Adrenal gland (tissue), 12 donors: ENCODE measurements around the gene ARHGAP18. TPM values are rescaled to one million over a fixed set of nuclear protein-coding genes. Genes with fewer than 3 reads are reported as not detected.
A peak's percentile ranks its signal among the peaks of the same experiment; 100 is the strongest.

Experiments used
- DNase-seq, 7 donors: peaks; one replicate each; pipeline ENCODE4 v3.0.0-alpha.2; 2019 to 2020
- H3K27ac ChIP-seq, 5 donors: fragments of 200-600 bp; sonication (generic) in 4 of 5; 1 replicate in 3 of 5; 2 replicates in 2 of 5; pipeline versions ENCODE4 v1.5.1 to v1.8.0; 2016 to 2020; ENCODE audit warnings: mild to moderate bottlenecking in 1 of 5
- H3K27me3 ChIP-seq: fragments of 200-600 bp; 2 replicates; pipeline ENCODE4 v1.8.0; 2021
- H3K36me3 ChIP-seq, 2 donors: fragments of 200-600 bp; replicated peaks in 1 of 2; 1 replicate in 1 of 2; 2 replicates in 1 of 2; pipeline versions ENCODE4 v1.5.1 to v1.8.0; 2018 to 2022
- H3K4me1 ChIP-seq, 2 donors: fragments of 200-600 bp; replicated peaks in 1 of 2; 1 replicate in 1 of 2; 2 replicates in 1 of 2; pipeline versions ENCODE4 v1.5.1 to v1.8.0; 2018 to 2021
- H3K4me3 ChIP-seq, 4 donors: fragments of 200-600 bp; sonication (generic) in 3 of 4; one replicate each; pipeline ENCODE4 v1.5.1; 2016 to 2018
- H3K9me3 ChIP-seq, 3 donors: fragments of 200-600 bp; sonication (generic) in 1 of 3; replicated peaks in 1 of 3; 1 replicate in 2 of 3; 2 replicates in 1 of 3; pipeline versions ENCODE4 v1.5.1 to v1.8.0; 2016 to 2021
- POLR2A ChIP-seq, 2 donors: fragments of 450-650 bp; IDR thresholded peaks; one replicate each; pipeline ENCODE4 v1.6.1; 2017; ENCODE audit warnings: antibody characterized with exemption in 2 of 2, mild to moderate bottlenecking in 2 of 2, moderate library complexity in 1 of 2
- WGBS, 4 donors: extraction: QIAGEN DNeasy Blood & Tissue Kit in 2 of 4; methylation state at CpG; one replicate each; pipeline versions ENCODE4 v1.1.5 to v1.1.7; 2013 to 2017; 5-methylcytosine and 5-hydroxymethylcytosine counted together
- intact Hi-C, 2 donors: fragments of 100-400 bp; cut with DNase I; formaldehyde crosslinking; loops; one replicate each; pipeline versions ENCODE4 v1.14.1 to v1.15.0; 2022 to 2023
- polyA plus RNA-seq, 3 donors: library from polyadenylated mRNA; stranded (reverse); fragments of 200-250 nt in 2 of 3; fragments of 350-450 nt in 1 of 3; fragmentation: Illumina TruSeq in 1 of 3; extraction: RNeasy Lipid Tissue Mini Kit (QIAGEN cat#74804) in 1 of 3; gene quantifications; one replicate each; pipeline ENCODE4 v1.2.3, GENCODE V29; 2013 to 2014
- total RNA-seq, 9 donors: library from RNA; depleted of rRNA in 4 of 9; stranded (reverse); fragments of >200 nt in 4 of 9; fragments of 120-200 nt in 1 of 9; fragmentation: NEBNext Ultra II Directional in 1 of 9; extraction: Animal tissue kit (Norgen Biotek cat#: 25700) in 1 of 9; gene quantifications; one replicate each; pipeline versions ENCODE4 v1.1.0 to v1.2.4, GENCODE V29; 2013 to 2023
- TF ChIP-seq, protein P1 (sequence below), 6 experiments: fragments of 450-650 bp in 4 of 6; fragments of 200-600 bp in 2 of 6; sonication (generic) in 1 of 6; IDR thresholded peaks; 1 replicate in 5 of 6; 2 replicates in 1 of 6; pipeline versions ENCODE4 v1.5.1 to v1.8.0; 2016 to 2021; ENCODE audit warnings: antibody characterized with exemption in 6 of 6, mild to moderate bottlenecking in 2 of 6, moderate library complexity in 1 of 6
- donor health status: healthy with polysubstance abuse.
- donor health status: Bipolar disorder and iron deficiency.
- donor health status: DM: yes; HTN: yes; CAD: no.
- donor health status: DM: no; HTN: no; CAD: no.
- donor health status: DM: no; HTN: no; CAD: no.
- donor health status: DM: yes; HTN: yes; CAD: no.

ARHGAP18 gene
- total and polyA plus RNA-seq, 12 donors = 22.0 to 101 (median 75.8) TPM

DNA sequence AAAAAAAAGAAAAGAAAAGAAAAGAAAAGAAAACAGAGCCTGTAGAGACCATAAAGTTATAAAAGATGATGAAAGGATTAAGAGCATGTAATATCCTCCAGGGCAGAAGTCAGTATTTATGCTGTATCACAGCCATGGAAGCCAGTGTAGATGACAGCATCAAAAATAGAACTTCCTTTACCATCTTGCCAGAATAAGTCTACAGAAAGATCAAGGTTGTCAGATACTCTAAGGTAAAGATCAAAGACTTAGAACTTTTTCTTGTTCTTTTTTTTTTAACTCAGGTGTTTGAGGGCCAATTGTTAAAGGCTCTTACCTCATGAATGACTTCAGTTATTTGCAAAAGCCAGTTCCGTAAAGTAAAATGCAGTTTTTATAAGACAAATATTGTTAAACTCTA, 54.6 kb downstream of the ARHGAP18 start:
- DNase-seq = no peak
- H3K27me3 ChIP-seq = no peaks in the 10 kb centered on the region
- no peaks in the 10 kb centered on the region for H3K9me3 ChIP-seq
- H3K4me3 ChIP-seq = no peak overlapping the region
- no peaks in the 10 kb centered on the region for H3K36me3 ChIP-seq
- 84 to 96% (median 92%) methylated on average over 1 of the region's 1 CpG for WGBS, 4 donors
- no peak for TF ChIP-seq POLR2A (IDR thresholded peaks at IDR 0.05)
- TF ChIP-seq, protein P1, sequence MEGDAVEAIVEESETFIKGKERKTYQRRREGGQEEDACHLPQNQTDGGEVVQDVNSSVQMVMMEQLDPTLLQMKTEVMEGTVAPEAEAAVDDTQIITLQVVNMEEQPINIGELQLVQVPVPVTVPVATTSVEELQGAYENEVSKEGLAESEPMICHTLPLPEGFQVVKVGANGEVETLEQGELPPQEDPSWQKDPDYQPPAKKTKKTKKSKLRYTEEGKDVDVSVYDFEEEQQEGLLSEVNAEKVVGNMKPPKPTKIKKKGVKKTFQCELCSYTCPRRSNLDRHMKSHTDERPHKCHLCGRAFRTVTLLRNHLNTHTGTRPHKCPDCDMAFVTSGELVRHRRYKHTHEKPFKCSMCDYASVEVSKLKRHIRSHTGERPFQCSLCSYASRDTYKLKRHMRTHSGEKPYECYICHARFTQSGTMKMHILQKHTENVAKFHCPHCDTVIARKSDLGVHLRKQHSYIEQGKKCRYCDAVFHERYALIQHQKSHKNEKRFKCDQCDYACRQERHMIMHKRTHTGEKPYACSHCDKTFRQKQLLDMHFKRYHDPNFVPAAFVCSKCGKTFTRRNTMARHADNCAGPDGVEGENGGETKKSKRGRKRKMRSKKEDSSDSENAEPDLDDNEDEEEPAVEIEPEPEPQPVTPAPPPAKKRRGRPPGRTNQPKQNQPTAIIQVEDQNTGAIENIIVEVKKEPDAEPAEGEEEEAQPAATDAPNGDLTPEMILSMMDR (IDR thresholded peaks at IDR 0.05) = no peak
- H3K4me1 ChIP-seq = peaks cover 23 to 39% of the 10 kb centered on the region in 2 donors
- H3K27ac ChIP-seq = no peak overlapping the region
- intact Hi-C loops = no loop called here

DNA sequence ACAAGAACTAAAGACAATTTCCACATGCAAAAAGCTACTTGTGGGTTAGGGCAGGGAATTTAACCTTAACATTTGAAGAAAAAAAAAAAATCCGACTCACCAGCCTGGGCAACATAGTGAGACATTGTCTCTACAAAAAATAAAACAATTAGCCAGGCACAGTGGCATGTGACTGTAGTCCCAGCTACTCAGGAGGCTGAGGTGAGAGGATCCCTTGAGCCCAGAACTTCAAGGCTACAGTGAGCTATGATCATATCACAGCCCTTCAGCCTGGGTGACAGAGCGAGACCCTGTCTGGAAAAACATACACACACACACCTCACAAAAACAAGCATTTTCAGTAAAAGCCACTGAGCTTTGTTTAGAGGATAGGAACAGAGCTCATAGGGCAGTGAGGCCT, 56.2 kb downstream of the ARHGAP18 start:
- TF ChIP-seq, protein P1 (IDR thresholded peaks at IDR 0.05) = no peak
- no peak for TF ChIP-seq POLR2A (IDR thresholded peaks at IDR 0.05)
- WGBS, 4 donors = 70 to 78% (median 73%) methylated on average over 2 of the region's 2 CpGs
- no peaks in the 10 kb centered on the region for H3K27me3 ChIP-seq

DNA sequence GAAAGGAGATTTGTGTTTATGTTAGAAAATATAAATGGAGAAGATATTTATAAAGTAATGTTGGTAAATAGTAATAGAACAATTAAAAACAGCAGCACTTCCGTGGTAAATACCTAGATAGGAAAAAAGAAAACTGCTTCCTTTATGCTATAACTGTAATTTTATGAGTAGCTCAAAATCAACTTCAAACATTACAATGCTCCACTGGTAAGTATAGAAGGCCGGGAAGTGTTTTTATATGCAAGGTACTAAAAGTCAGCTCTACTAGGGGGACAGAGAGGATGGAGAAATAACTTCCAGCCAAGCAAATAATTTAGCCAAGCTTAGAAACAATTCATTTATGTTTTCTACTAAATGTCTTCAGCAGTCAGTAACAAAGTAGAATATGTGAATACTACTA, 56.7 kb downstream of the ARHGAP18 start:
- Histone ChIP-seq H3K27me3 (no peaks in the 10 kb centered on the region), H3K9me3 (no peaks in the 10 kb centered on the region), H3K27ac (no peak overlapping the region), H3K4me3 (no peak overlapping the region), H3K4me1 (peaks cover 22 to 33% of the 10 kb centered on the region in 2 donors), H3K36me3 (no peaks in the 10 kb centered on the region)
- no peak for DNase-seq
- WGBS, 4 donors = 83 to 91% (median 85%) methylated on average over 2 of the region's 2 CpGs
- intact Hi-C loops = no loop called here
- TF ChIP-seq, protein P1 (IDR thresholded peaks at IDR 0.05) = no peak
- TF ChIP-seq POLR2A (IDR thresholded peaks at IDR 0.05) = no peak

More for the DNA sequence above, 56.2 kb downstream of the ARHGAP18 start:
- Histone ChIP-seq H3K4me1 (peaks cover 22 to 30% of the 10 kb centered on the region in 2 donors), H3K9me3 (no peaks in the 10 kb centered on the region), H3K36me3 (no peaks in the 10 kb centered on the region), H3K4me3 (no peak overlapping the region), H3K27ac (peak overlapping the region in 1 of 5 donors; percentile 21)
- intact Hi-C loops = no loop called here
- DNase-seq = no peak

DNA sequence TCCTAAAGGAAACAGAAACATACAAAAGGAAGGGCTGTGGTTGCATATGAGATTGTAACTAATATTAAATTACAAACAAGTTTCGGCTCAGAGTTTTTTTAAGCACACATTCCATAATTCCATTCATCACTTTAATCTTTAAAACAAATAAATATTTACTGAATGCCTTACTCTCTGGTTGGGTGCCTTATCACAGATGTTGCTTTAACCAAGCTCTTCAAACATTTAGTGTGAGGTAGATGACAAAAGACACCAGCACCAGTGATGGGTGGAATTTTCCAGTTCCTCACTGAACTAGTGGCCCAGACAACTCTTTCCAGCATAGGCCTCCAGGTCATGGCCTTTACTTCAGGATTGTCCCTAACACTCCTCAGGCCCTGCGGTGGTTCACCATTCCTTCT, 58.7 kb downstream of the ARHGAP18 start:
- no peak overlapping the region for H3K27ac ChIP-seq
- H3K4me1 ChIP-seq = peaks cover 29 to 47% of the 10 kb centered on the region in 2 donors
- WGBS, 4 donors = 72 to 84% (median 74%) methylated on average over 2 of the region's 2 CpGs
- H3K4me3 ChIP-seq = no peak overlapping the region
- no peak for DNase-seq
- intact Hi-C loops = no loop called here
- H3K36me3 ChIP-seq = no peaks in the 10 kb centered on the region
- TF ChIP-seq, protein P1 (IDR thresholded peaks at IDR 0.05) = no peak
- TF ChIP-seq POLR2A (IDR thresholded peaks at IDR 0.05) = no peak
- H3K9me3 ChIP-seq = no peaks in the 10 kb centered on the region
- H3K27me3 ChIP-seq = no peaks in the 10 kb centered on the region
